Measurements from ENCODE around the gene BTBD16.

BTBD16 gene

DNA sequence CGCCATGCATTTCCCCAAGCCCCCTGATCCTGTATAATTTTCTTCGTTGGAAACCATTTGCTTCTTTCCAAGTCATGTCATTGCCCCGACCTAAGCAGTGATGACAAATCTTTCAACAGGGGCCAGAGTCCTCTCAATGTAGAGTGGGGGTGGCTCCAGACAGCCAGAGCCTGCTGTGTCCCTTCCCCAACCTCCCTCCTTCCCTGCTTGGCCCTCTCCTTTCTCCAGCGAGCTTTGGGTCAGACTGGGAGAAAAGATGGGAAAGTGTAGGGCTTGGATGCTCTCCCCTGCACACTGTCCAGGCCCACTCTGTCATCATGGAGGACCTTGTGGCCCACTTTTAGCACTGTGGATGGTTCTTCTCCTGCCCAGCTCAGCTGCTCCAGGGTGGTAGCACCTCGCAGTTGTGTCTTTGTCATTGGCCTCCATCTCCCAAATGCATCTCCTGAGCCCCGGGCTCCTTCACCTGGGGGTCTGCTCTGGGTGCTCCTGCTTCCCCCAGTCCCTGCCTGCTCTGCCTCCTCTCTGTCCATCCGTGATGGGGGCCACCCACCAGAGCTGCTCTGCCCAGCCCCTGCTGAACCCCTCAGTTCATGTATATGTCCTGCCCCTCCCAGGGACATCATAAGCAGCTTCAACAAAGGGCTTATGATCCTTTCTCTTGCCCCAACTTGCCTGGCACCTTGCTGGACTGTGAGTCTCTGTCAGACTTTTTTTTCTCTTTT, 37.5 kb downstream of the BTBD16 start:
- in situ Hi-C loops (cut with MboI; ENCODE audit: low sequenced_read_pairs): no loop called here

DNA sequence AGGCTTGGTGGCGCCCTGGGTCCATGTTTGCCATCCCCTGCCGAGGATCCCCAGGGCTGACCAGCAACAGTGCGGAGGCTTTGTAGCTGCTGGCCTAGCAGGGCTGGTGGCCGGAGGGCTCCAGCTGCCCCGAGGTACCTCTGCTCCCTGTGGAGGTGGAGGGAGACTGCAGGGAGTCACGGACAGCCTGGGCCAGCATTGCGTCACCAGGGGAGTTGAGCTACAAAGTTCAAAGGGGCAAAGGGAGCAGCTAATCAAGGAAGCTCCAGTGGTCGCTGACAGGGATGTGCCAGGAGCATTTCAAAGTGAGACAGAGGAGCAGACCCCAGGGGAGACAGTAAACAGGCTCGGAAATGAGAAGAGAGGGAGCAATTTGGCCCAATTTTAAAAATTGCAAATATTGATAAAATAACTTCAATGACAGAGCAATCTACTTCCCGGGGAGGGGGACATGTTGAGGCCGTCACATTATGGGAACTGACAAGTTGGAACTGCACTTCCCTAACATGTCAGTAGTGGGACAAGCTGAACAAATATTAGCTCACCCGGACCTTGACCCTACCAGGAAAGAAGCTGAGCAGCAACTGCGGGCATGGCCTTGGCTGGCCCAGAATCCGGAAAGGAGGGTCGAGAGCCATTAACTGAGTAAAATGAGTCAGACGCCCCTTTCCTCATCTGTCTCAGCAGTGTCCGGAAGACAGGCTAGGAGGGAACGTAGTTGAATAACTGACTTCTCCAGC, 39.4 kb downstream of the BTBD16 start:
- in situ Hi-C loops (cut with MboI; ENCODE audit: low sequenced_read_pairs): no loop called here

GRCh38 chr10:122311051-122311410, 39.9 kb downstream of the BTBD16 start:
- in situ Hi-C loops (cut with MboI; ENCODE audit: low sequenced_read_pairs): no loop called here

DNA sequence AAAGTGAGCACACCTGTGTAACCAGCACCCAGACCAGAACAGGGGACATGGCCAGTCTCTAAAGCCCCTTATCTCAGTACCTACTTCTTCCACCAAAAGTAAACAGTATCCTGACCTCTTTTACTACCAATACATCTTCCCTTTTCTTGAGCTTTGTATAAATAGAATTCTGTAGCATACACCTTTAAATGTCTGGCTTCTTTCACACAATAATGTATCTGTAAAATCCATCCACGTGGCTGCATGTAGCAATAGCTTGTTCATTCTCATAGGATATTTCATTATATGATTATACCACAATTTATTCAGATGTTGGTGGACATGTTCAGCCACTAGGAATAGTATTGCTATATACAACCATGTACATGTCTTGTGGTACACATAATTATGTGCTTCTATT, 40.6 kb downstream of the BTBD16 start:
- in situ Hi-C loops (cut with MboI; ENCODE audit: low sequenced_read_pairs): no loop called here

DNA sequence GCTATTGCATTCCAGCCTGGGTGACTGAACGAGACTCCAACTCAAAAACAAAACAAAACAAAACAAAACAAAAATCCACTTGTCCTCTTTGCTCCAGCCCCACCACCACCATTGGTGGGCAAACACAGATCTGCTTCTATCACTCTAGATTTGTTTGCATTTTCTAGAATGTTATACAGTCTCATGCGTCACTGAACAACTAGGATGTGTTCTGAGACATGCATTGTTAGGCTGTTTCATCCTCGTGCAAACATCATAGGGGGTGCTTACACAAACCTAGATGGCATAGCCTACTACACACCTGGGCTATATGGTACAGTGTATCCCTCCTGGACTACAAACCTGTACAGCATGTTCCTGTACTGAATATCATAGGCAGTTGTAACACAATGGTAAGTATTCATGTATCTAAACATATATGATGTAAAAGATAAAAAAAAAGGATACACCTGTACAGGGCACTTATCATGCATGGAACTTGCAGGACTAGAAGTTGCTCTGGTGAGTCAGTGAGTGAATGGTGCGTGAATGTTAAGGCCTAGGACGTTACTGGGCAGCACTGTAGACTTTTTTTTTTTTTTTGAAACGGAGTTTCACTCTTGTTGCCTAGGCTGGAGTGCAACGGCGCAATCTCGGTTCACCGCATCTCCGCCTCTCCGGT, 45.3 kb downstream of the BTBD16 start:
- in situ Hi-C loops (cut with MboI; ENCODE audit: low sequenced_read_pairs): no loop called here

GRCh38 chr10:122321960-122322359, 50.9 kb downstream of the BTBD16 start:
- in situ Hi-C loops (cut with MboI; ENCODE audit: low sequenced_read_pairs): no loop called here

DNA sequence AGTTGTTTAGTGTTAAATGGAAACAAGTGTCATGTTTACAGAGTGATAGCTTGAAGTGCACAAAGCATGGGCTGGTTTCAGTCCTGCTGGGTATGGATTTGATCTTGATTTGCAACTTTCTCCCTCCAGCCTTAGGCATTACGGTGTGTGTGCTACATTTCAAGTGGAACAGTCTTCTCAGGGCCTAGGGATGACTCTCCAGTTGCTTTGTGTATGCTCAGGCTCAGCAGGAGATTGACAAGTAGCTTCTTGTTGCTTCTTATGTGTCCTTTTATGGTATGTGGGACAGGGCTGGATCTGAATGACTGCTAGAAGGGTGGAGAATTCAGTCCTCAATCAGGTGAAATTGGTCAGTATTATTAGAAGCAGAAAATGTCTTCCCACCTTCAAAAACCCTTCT, 52.1 kb downstream of the BTBD16 start:
- in situ Hi-C loops (cut with MboI; ENCODE audit: low sequenced_read_pairs): no loop called here

DNA sequence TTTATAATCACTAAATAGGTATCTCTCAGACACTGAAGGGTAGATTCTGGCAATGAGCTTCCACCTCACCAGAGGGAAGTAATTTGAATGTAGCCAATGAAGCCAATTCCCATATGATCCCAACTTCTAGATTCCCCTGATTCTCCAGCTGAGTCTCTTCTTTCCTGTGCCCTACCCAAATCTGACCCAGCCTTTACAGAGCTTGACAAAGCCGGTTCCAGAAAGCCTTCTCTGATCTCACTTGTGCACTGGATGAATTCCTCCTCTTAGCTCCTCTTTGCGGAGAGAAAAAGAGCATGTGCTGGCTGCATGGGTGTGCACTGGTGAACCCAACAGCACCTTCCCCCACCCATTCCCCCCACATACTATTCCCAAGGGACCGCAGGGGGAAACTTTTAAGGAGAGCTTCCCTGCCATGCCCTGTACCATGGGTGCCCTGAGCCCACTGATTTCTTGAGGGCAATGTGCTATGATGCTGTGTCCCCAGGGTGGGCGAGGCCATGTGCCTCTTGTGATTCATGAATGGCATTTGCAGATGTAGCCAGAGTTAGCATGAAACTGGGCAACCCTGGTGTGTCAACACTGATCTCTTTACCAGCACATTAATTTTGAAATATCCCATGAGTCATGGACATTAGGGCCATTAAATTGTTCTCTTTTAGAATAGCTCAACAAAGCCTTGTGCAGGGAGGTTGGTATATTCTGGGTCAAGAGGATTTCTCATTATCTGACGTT, 53.0 kb downstream of the BTBD16 start:
- in situ Hi-C loops (cut with MboI; ENCODE audit: low sequenced_read_pairs): no loop called here

- in situ Hi-C loops (cut with MboI; ENCODE audit: low sequenced_read_pairs): no loop called here
These were observed 54.1 kb downstream of the BTBD16 start for GRCh38 chr10:122325235-122325634.

DNA sequence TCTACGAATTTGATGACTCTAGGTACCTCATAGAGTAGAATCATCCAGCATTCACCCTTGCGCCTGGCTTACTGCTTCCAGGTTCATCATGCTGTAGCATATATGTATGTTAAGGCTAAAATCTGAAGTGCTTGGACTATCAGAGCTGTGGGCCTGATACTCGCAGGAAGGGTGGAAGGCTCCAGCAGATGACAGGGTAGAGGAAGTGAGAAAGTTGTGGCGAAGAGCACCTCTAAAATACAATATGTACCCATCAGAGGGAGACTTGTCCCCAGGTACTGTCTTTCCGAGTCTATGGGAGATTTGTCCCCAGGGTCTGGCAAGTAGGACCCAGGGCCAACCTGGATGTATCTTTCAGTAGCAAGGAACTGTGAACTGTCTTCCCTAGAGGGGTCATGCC, 55.3 kb downstream of the BTBD16 start:
- in situ Hi-C loops (cut with MboI; ENCODE audit: low sequenced_read_pairs): no loop called here

DNA sequence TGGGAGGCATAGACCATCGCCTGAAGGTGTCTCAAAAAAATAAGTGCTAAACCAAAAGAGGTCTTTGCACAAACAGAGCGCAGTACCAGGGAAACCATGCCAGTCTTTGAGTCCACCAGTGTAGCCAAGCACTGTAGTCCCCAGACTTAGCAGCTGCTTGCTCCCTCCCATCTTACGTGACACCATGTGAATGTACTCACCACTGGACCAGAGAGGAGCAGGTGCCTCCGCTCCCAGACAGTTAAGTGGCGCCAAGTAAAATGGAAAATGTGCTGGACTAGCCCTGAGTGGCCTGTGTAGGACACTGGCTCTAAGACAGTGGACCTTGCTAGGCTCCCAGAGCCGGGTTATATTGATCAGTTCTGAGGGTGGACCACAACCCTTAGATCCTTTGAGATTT, 55.7 kb downstream of the BTBD16 start:
- in situ Hi-C loops (cut with MboI; ENCODE audit: low sequenced_read_pairs): no loop called here

DNA sequence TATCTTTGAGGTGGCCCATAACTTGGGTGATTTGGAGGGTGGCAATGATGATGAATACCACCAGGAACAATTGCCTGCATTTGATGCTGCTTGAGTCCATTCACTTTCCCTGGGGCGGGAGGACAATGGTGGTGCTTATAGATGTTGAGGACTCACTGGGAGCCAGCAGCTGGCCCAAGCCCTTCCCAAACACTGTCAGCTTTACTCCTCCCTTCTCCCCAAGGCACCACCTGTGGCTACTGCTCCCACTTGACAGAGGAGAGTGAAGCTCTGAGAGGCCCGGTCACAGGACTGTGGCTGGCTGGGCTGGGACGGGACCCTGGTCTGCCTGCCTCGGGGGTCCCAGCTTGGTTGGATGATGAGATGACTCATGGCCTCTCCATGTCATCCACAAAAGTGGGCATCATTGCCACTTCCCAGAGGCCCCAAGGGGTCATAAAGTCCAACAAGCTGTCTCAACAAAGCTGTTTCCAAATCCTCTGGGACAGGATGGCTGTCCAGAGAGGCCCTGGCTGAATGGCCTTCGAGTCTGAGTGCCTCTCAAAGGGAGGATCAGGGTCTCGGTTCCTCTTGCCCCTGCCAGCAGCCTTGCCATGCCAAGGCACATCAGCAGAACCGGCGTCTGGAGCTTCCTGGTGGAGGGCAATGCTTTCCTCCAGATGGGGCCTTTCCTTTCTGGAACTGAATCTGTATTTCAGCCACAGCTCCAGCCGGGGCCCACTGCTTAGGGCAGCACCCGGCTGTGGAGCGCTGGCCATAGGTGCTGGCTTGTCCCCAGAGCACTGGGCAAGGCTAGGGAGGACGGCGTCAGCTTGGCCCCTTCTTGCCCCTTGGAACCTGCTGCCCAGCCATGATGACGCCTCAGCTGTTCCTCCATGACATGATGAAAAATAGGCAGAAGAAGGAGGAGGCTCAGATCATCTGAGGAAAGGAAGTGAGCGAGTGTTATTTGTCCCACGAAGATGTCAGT, 56.4 kb downstream of the BTBD16 start:
- in situ Hi-C loops (cut with MboI; ENCODE audit: low sequenced_read_pairs): no loop called here

- in situ Hi-C loops (cut with MboI; ENCODE audit: low sequenced_read_pairs): no loop called here
These were observed 57.6 kb downstream of the BTBD16 start for GRCh38 chr10:122328676-122329075.

GRCh38 chr10:122329416-122329815, 58.3 kb downstream of the BTBD16 start:
- in situ Hi-C loops (cut with MboI; ENCODE audit: low sequenced_read_pairs): no loop called here

GRCh38 chr10:122331100-122331499, 60.0 kb downstream of the BTBD16 start:
- in situ Hi-C loops (cut with MboI; ENCODE audit: low sequenced_read_pairs): no loop called here

DNA sequence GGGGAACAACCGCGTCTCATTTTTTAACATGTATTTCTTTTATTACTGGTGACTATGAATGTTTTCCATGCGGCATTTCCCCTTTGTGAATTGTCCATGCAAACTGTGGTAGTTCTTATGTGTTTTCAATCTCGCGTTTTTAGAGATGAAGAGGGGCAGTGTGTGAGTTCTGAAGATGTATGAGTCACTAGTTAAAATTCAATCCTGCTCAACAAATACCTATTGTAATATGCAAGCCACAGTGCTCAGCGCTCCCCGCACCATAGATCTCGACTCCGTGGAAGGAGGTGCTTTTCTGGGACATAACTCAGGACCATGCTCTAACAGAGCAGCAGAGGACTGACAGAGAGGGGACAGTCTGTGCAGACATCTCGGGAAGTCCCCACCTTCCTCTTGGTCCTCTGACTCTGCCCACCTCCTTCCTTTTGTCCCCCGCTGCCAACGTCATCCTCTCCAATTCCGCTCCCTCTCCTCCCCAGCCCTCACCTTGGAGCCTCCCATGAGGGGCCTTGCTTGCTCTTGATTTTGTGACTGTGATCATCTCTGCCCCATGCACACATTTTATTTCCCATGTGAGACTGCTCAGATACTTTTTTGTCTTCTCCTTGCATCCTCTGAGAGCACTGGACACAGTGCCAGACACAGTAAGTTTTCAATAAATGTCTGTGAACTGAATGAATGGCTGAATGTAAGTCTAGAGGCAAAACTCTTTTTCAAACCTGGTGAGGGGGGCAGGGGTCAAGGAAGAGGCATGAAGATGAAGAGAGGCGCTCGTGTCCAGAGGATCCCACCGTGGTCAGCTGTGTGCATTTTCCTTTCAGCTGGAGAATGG, 60.7 kb downstream of the BTBD16 start:
- in situ Hi-C loops (cut with MboI; ENCODE audit: low sequenced_read_pairs): no loop called here

GRCh38 chr10:122333037-122333436, 61.9 kb downstream of the BTBD16 start:
- in situ Hi-C loops (cut with MboI; ENCODE audit: low sequenced_read_pairs): no loop called here

DNA sequence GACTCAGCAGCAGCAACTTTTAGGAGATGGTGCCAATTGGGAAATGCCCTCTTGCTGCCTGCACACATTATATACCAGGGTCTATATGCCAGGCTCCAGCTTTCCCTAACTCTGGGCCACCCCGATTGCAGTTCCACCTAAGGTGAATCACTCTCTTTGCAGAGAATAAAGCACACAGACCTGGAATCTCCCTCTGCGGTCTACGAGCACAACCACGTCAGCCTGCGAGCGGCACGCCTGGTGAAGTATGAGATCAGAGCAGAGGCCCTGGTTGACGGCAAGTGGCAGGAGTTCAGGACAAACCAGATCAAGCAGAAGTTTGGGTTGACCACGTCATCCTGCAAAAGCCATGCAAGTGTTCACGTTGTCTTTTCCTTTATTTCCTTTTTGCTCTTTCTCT, 65.2 kb downstream of the BTBD16 start:
- in situ Hi-C loops (cut with MboI; ENCODE audit: low sequenced_read_pairs): no loop called here

- in situ Hi-C loops (cut with MboI; ENCODE audit: low sequenced_read_pairs): no loop called here
These were observed 65.9 kb downstream of the BTBD16 start for GRCh38 chr10:122336961-122337360.

All from hTERT RPE-1 (cell line).